ENCODE results near the gene PADI3. TPM values are rescaled to one million over a fixed set of nuclear protein-coding genes. Genes with fewer than 3 reads are reported as not detected.

The PADI3 gene
- total and polyA plus RNA-seq, 2 of the 8 experiments (the other 6 are each of a cell fraction or from before 2014, with no cell fraction given): 0.37 to 0.94 TPM

DNA sequence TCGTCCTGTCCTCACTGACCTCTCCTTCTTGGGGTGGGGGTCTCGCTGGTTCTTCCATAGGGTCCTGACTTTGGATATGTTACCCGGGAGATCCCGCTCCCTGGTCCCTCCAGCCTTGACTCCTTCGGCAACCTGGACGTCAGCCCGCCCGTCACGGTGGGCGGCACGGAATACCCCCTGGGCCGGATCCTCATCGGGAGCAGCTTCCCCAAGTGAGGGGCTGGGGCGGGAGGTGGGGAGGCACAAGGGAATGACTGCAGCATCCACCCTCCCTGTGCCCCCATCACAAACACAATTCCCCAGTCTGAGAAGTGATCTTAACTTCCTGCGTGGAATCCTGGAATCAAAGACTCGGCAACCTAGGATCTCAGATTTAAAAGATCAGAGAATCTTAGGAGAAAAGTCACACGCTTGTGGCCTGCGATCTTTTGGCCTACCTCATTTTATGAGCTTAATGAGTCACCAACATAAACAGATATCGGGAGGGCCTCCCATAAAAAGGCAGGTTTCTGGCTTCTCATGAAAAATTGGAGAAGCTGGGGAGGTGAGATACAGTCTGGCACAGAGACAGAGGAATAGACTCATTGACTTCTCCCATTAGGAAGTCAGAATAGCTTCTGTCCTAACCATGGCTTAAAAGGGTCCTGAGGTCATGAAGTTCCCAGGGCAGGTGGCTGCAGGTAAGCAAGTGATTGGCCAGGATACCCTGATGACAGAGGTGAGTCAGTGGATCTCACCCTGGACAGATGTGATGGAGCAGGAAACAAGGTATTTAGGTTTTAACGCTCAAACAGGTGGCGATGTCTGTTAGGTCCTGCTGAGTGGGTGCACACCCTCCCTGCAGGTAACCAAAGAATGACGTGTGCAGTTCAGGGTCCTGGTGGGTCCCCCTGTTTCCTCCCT lies 15.9 kb upstream of the PADI3 start (continued):
- no peak for TF ChIP-seq TCF12 (IDR thresholded peaks at IDR 0.05; ENCODE audit: low read depth, low read length)

Measured in H1 (cell line).